SK-N-SH (cell line): Measurements from ENCODE around the gene NEAT1.

Experiments
- CTCF ChIP-seq: fragments of 200-600 bp; sonication (generic); IDR thresholded peaks from 2 replicates; pipeline ENCODE4 v1.6.1; 2017; ENCODE audit warnings: antibody characterized with exemption, mild to moderate bottlenecking, moderate library complexity
- ELF1 ChIP-seq: IDR thresholded peaks from 2 replicates; pipeline ENCODE4 v1.4.0; 2012
- YY1 ChIP-seq: IDR thresholded peaks from 2 replicates; pipeline ENCODE4 v1.4.0; 2012; ENCODE audit warnings: low read depth, mild to moderate bottlenecking
- TF ChIP-seq, protein P1 (sequence below): IDR thresholded peaks from 2 replicates; pipeline ENCODE4 v1.6.1; 2012; ENCODE audit warnings: mild to moderate bottlenecking, low read depth, low read length, moderate library complexity

DNA sequence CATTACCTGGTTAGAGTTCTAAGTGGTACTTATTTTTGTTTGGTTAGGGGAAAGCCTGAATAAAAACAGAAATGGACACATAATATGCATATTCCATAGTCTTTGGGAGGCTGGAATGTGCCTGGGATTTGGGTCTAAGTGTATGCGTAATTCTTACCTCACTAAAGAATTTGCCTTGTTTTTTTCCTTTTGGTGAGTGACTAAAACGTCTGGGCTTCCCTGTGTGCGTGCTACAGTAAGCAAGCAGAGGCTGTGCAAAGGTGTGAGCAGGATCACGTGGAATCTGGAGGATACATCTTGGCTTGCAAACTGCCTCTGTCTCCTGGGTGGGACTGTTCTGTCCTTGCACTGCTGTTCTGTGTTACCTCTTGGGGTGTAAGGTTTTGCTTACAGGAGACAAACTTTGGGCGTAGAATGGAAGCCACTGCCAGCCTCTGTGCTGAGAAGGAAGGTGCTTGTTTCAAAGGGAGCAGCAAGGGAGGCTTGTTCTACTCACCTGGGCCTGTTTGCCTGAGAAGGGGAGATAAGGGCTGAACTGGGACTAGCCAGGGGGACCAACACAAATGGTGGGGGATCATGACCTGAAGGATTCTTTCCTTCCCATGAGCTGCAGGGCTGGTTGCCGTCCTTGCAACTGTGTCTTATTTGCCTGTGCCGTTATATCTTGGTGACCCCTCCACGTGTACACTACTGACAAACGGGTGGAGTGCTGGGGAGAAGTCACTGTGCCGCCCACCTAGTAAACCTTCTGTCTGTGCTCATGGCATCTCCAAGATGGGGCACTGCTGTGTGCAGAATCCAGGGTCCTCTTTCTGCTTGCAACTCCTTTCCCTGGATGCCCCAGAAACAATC, 4.5 kb downstream of the NEAT1 start:
- TF ChIP-seq CTCF (no peak), ELF1 (no peak), YY1 (no peak)
- TF ChIP-seq, protein P1, sequence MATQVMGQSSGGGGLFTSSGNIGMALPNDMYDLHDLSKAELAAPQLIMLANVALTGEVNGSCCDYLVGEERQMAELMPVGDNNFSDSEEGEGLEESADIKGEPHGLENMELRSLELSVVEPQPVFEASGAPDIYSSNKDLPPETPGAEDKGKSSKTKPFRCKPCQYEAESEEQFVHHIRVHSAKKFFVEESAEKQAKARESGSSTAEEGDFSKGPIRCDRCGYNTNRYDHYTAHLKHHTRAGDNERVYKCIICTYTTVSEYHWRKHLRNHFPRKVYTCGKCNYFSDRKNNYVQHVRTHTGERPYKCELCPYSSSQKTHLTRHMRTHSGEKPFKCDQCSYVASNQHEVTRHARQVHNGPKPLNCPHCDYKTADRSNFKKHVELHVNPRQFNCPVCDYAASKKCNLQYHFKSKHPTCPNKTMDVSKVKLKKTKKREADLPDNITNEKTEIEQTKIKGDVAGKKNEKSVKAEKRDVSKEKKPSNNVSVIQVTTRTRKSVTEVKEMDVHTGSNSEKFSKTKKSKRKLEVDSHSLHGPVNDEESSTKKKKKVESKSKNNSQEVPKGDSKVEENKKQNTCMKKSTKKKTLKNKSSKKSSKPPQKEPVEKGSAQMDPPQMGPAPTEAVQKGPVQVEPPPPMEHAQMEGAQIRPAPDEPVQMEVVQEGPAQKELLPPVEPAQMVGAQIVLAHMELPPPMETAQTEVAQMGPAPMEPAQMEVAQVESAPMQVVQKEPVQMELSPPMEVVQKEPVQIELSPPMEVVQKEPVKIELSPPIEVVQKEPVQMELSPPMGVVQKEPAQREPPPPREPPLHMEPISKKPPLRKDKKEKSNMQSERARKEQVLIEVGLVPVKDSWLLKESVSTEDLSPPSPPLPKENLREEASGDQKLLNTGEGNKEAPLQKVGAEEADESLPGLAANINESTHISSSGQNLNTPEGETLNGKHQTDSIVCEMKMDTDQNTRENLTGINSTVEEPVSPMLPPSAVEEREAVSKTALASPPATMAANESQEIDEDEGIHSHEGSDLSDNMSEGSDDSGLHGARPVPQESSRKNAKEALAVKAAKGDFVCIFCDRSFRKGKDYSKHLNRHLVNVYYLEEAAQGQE, result peak; percentile 32
